GM19463 (cell line): ENCODE data around the gene LINGO1.

Experiments
- ATAC-seq: cut with Tn5 transposase; IDR thresholded peaks from one replicate; pipeline ENCODE4 v1.9.1; 2021; ENCODE audit warnings: mild to moderate bottlenecking, moderate library complexity; ENCODE audit not compliant: unreplicated experiment

LINGO1 gene

GRCh38 chr15:77597804-77598453 lies 34.8 kb downstream of the LINGO1 start:
- ATAC-seq = no peak

GRCh38 chr15:77596821-77597803 lies 35.6 kb downstream of the LINGO1 start:
- ATAC-seq = no peak

- no peak for ATAC-seq
Measured at GRCh38 chr15:77595231-77595630, 37.5 kb downstream of the LINGO1 start.

- no peak for ATAC-seq
Measured at GRCh38 chr15:77592758-77593157, 40.0 kb downstream of the LINGO1 start.

- no peak for ATAC-seq
Measured at GRCh38 chr15:77591968-77592613, 40.6 kb downstream of the LINGO1 start.

GRCh38 chr15:77589839-77590238 lies 42.9 kb downstream of the LINGO1 start:
- ATAC-seq = no peak

- no peak for ATAC-seq
Measured at GRCh38 chr15:77588126-77588525, 44.6 kb downstream of the LINGO1 start.

- no peak for ATAC-seq
Measured at GRCh38 chr15:77584691-77585090, 48.0 kb downstream of the LINGO1 start.

- ATAC-seq = no peak
Measured at GRCh38 chr15:77584201-77584600, 48.5 kb downstream of the LINGO1 start.

- ATAC-seq = no peak
Measured at GRCh38 chr15:77582763-77583162, 49.9 kb downstream of the LINGO1 start.

GRCh38 chr15:77581896-77582569 lies 50.7 kb downstream of the LINGO1 start:
- ATAC-seq = no peak

- no peak for ATAC-seq
Measured at GRCh38 chr15:77580996-77581682, 51.6 kb downstream of the LINGO1 start.

GRCh38 chr15:77579498-77580188 lies 53.1 kb downstream of the LINGO1 start:
- ATAC-seq = no peak

GRCh38 chr15:77578641-77579372 lies 53.9 kb downstream of the LINGO1 start:
- ATAC-seq = no peak

GRCh38 chr15:77577366-77577950 lies 55.3 kb downstream of the LINGO1 start:
- no peak for ATAC-seq

GRCh38 chr15:77576538-77576937 lies 56.2 kb downstream of the LINGO1 start:
- no peak for ATAC-seq

- no peak for ATAC-seq
Measured at GRCh38 chr15:77575203-77575934, 57.3 kb downstream of the LINGO1 start.
